Muscle of arm (tissue), 12 donors: ENCODE measurements around the gene TNFRSF1A. TPM values are rescaled to one million over a fixed set of nuclear protein-coding genes. Genes with fewer than 3 reads are reported as not detected.
A peak's percentile ranks its signal among the peaks of the same experiment; 100 is the strongest.

Experiments used
- DNase-seq: peaks from one replicate; pipeline ENCODE4 v3.0.0-alpha.2; 2013
- polyA plus RNA-seq, 12 donors: library from polyadenylated mRNA; unstranded; fragments of 120-200 nt; gene quantifications; one replicate each; pipeline ENCODE4 v1.2.1, GENCODE V29; 2013; ENCODE audit not compliant: insufficient read length in 12 of 12

Gene TNFRSF1A
- polyA plus RNA-seq, 12 donors: 58.7 to 132 (median 70.6) TPM; not detected in 1

DNA sequence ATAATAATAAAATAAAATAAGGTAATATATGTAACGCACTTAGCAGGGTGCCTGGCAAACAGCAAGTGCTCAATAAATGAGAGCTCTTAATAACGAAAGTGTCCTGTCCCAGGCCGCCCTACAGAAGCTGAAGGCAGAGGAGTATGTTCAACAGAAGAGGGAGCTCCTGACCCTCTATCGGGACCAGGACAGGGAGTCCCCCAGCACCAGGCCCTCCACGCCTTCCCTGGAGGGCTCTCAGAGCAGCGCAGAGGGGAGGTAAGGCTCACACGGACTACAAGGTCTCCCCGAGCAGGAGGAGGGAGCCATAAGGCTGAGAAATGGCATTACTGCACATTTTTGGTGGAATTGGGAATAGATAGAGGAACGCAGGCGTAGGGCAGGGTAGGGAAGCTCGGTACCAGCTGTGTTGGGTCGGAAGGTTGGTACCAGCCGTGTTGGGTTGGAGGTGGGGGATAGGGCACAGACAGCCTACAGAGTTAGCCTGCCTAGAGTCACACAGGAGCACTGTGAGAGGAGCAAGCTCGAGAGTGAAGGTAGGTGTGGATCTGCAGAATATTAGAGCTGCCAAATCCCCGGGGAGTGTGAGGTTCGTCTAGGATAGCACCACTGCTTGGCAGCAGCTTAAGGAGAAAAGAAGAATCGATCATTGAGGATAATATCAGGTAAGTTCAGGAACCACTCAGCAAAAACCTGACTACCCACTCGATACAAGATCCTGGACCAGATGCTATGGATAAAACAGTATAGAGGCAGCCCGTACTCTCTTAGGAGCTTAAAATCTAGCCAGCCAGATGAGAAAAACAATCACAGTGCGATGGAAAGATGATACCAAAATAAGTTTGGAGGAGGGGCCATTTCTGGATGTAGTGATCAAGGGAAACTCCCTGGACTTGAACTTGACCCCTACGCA, 15.3 kb downstream of the TNFRSF1A start:
- DNase-seq: peak; percentile 57

DNA sequence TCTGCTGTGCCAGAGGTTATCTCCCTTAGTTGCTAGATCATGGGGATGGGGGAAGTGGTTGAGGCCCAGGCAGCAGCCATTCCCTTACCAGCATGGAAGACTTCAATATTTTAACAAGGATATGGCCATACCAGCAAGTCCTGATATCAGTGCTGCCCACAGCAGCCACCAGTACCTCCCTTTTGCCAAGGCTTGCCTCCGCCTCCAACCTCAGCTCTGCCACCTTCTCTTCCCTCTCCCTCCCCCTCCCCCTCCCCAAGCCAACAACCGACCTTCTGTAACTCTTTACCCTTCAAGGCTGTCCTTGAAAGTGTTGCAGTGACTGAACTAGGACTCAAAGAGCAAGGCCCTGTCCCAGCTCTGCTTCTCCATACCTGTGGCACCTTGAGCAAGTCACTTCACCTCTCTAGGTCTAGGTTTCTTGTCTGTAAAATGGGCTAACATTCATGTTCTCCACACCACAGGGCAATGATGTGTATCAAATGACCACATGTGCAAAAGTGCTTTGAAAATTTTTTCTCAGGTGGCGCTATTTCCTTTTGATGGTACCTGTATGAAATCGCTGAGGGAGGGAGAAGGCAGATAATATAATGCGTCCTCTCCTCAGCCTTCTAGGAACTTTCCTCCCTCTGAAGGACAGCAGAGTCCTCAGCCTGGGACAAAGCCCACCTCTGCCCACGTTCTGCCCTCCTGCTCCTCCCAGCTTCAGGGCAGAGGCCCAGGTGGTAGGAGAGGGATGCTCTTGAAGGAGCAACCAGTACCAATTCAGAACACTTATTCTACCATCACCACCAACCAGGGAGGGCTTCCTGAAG, 16.7 kb downstream of the TNFRSF1A start:
- no peak for DNase-seq

DNA sequence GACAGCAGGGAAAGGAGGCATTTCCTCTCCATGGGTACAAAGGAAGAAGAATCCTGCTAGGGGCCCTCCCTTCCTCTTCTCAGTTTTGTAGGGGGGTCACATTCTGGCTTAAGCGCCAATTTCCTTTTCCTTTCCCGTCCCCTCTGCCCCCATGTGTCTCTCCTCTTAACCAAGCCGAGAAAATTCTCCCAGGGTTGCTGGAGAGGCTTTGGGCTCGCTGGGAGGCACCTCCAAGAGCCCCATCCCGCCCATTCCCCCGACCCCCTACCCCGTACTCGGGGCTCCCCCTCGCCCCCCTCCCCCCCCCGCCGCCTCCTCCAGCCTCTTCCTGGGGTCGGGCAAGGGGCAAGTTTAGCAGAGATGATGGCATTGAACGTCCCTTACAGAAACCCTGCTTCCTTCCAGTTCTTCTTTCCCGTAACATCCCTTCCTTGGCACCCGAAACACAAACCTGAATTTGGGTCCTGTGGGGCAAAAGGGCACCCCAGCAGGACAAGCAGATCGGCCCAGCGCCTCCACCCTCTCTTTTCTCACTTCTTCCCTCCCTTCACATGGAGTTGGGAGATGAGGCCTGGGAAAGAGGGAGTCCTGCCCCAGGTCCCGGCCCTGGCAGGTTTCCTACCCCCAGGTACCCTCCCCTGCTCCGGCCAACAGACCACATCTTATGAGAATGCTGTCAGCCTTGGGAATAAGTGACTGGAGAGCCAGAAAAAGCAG, 17.7 kb downstream of the TNFRSF1A start:
- no peak for DNase-seq

DNA sequence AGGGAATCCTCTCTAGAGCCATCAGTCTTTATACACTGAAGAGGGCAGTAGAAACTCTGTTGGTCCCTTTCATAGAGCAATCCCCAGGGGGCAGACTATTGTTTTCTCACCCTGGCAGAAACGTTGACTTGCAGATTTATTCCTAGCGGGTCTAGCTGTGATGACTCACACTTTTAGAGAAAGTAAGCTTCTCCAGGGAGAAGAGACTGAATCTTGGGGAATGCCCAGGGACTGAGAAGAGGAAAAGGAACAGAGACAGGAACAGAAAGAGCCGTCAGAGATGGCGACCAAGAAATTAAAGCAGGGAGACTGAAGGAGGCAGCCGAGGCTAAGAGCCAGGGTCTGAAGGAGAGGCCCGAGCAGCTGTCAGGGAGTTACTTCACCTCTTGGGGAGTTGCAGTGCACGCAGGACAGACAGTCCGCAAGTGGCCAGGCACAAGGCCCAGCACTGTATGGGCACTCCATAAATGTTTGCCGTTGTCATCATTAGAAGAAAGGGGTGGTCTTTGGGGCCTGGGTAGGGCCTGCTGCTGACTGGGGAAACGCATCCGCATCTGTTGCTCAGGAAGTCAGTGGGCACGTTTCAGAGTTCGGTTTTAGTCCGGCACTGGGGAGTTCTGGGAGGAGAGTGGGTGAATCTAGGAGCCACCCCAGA, 18.4 kb downstream of the TNFRSF1A start:
- peak; percentile 50 for DNase-seq

DNA sequence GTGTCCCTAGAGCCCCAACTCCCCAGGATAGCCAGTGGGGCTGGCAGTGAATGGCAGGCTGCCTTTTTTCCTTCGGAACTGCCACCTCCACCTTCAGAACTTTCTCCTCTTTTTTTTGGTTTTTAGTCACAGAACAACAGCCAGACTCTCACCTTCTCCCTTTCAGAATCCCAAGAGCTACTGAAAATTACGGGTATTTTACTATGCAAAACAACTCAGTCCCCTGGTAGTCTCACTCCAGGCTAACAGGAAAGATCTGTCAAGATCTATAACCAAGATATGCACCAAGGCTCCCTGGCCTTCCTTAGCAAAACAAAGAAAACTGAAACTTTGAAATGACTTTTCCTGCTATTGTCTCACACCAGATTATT, 18.9 kb downstream of the TNFRSF1A start:
- no peak for DNase-seq

DNA sequence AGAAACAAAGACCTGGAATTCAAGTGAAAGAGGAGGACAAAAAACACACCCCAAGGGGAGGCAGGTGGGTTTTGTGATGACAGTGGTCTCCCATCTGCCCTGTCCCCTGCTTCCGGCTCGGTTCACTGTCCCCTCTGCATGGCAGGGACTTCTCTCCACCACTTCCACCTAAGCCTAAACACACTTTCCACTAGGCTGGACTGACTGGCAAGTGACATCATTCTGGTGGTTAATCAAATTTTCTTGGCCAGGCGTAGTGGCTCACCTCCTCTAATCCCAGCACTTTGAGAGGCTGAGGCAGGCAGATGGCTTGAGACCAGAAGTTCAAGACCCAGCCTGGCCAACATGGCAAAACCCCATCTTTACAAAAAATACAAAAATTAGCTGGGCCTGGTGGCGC, 19.5 kb downstream of the TNFRSF1A start:
- no peak for DNase-seq

DNA sequence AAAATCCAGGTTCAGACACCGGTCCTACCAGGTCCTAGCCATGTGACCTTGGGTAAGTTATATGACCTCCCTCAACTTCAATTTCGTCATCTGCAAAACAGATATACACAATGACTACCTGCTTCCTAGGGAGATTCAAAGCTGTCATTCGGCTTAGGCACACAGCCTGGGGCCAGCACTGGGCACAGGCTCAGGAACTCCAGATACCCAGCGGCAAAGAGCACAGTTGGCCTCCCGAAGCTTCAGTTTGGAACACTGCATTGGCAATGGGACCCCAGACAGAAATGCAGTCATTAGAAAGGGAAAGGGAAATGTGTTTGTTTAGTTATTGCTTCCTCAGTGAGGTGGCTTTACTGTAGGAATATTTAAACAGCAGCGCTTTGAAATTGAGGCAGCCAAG, 20.0 kb downstream of the TNFRSF1A start:
- DNase-seq: no peak

DNA sequence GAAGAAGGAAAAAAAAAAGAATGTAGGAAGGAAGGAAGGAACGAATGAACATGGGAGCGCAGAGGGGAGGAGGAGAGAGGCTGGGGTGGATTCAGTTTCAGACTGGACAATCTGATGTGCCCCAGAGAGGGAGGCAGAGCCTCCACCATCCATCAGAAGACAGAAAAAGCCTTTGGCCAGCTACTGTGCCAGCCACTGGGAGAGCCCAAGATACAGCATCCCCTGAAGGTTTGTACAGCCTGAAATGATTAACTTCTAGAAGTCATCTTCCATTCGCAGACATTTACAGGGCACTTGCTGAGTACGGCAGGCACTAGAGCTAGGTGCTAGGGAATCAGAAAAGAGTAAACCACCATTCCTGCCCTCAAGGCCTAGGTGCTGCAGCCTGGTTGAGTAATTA, 22.4 kb downstream of the TNFRSF1A start:
- no peak for DNase-seq

DNA sequence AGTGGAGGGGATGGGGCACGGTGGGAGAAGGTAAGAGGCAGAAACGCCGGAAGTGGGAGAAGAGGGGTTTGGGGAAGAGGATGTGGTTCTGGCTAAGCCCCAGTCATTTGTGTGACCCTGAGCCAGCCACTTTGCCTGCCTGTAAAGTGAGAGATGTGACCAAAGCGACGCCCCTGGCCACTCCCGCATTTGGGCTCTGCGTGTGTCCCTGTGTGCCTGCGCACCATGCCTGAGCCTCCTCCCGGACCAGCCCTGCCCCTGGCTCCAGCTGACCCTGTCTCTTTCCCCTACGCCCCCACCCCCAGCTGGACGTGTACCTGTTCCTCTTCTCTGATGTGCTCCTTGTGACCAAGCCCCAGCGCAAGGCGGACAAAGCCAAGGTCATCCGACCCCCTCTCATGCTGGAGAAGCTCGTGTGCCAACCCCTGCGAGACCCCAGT, 23.4 kb downstream of the TNFRSF1A start:
- DNase-seq: no peak

DNA sequence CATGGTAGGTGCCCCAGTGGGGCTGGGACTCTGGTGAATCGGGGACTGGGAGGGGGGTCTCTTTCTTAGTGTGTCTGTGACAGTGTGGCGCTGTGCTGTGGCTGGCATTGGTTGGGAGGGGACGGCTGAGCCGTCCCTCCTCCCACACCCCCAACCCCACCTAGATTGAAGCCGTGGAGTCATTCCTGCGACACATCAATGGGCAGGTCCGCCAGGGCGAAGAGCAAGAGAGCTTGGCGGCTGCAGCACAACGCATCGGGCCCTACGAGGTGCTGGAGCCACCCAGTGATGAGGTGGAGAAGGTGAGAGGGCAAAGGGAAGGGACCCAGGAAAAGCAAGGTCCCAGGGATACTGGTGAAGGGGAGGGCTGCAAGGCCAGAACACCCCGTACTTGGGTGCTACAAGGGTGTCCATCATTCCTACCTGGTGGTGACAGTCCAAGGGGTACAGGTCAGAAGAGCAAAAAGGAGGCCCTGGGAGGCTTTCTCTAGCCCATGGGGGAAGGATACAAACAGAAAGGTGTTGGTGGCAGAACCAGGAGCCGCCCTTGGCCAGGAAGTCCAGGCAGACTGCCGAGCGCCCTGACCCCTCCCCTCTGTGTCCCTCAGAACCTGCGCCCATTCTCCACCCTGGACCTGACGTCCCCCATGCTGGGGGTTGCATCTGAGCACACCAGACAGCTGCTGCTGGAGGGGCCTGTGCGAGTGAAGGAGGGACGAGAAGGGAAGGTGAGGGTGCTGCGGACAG, 24.0 kb downstream of the TNFRSF1A start:
- no peak for DNase-seq

DNA sequence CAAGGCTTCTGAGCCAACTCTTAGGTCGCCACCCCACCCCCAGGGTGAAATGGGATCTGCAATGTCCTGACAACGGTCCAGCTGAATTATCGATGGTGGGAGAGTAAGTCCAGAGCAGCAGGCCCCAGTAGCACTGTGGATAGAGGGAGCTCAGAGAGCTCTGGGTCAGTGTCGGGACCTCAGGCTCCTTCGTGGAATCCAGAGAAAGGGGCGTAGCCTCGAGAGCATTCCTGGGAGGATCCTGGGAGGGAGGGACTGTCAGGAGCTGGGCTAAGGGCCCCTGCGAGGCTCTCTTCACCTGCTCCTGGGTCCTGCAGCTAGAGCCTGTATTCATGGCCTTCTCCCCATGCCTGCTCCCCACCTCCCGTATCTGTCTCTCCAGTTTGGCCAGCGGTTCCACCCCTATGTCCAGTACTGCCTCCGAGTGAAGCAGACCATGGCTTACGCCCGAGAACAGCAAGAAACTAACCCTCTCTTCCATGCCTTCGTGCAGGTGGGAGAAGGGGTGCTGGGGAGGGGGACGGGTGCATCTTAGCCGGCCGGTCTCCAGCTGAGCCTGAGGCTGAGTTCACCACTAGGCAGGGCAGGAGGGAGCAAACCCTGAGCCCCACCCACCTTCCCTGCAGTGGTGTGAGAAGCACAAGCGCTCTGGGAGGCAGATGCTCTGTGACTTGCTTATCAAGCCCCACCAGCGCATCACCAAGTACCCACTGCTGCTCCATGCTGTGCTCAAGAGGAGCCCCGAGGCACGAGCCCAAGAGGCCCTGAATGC, 24.8 kb downstream of the TNFRSF1A start:
- no peak for DNase-seq

DNA sequence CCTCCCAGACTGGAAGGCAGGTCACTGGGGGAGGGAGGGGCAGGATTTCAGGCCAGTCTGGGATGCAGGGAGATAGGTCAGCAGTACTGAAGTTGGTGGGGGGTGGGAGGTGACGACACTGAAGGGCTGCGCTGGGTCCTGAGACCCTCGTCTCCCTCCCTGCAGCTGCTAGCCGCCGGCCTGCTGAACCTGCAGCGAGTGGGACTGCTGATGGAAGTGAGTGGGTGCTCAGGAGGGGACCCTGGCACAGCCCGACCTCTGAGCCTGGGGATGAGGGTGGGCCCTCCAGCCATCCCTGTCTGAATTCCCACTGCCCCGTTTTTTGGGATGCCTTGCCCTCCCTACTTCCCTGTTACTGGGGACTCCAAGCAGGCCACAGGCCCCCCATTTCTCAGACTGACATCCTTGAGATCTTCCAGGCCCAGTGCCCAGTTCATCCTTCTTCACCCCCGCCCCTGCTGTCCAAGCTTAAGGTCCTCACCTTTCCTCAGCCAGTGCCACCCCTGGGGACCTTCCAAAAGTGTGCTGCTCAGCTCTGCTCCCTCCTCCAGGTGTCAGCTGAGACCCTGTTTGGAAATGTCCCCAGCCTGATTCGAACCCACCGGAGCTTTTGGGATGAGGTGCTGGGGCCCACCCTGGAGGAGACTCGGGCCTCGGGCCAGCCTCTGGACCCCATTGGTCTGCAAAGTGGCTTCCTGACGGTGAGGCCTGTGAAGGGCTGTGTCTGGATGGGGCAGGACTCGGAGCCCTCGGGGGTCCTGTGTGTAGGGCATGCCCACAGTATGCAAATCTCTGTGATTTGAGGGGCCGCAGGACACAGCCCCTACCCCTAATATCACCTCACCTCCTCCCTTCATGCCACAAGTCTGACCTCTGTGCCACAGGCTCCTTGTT, 25.9 kb downstream of the TNFRSF1A start:
- DNase-seq: no peak

DNA sequence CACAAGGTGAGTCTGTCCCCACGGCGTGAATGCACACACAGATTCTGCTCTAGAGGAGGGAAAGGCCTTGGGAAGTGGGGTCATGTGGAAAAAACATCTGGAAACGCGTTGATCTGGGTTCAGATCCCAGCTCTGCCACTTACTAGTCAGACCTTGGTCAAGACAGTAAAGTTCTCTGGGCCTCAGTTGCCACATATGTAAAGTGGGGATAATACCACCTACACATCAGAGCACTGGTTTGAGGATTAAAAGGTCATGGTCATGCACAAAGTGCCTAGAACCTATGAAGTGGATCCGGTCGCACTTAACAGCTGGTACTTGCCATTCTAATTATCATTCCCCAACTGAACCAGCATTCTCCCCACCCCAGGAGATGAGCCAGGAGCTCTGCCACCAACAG, 26.7 kb downstream of the TNFRSF1A start:
- no peak for DNase-seq

DNA sequence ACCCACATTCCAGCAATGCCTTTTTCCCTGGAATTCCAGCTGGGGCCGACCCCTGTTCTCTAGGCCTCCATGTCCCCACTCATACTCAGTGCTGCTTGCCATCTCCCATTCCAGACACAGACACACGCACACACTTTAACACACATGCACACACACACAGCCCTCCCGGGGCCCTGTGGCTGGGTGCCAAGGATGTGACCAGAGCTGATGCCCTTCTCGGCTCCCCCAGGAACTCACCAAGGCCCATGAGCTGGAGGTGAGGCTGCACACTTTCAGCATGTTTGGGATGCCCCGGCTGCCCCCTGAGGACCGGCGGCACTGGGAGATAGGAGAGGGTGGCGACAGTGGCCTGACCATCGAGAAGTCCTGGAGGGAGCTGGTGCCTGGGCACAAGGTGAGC, 27.1 kb downstream of the TNFRSF1A start:
- no peak for DNase-seq

DNA sequence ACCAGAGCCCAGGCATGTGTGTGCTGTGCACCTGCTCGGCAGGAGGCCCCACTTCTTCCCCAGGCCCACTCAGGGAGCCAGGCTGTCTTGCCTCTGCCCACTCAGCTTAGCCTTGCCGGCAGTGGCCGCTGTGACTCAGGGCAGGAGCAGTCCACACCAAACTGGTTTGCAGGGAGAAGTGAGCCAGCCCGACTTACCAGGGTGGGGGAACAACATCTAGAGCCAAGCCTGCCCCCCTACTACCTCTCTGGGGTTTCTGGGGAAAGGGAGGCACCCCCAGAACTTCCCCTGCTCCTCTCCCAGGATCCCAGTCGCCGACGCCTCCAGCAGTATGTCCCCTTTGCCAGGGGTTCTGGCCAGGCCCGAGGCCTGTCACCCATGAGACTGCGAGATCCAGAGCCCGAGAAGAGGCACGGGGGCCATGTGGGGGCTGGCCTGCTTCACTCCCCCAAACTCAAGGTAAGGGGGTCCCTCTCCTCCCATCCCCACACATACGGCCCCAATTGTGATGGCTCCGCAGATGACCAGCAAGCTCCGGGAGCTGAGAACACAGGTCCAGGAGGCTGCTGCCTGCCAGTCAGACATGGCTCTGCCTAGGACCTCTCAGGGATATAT, 28.4 kb downstream of the TNFRSF1A start:
- no peak for DNase-seq

DNA sequence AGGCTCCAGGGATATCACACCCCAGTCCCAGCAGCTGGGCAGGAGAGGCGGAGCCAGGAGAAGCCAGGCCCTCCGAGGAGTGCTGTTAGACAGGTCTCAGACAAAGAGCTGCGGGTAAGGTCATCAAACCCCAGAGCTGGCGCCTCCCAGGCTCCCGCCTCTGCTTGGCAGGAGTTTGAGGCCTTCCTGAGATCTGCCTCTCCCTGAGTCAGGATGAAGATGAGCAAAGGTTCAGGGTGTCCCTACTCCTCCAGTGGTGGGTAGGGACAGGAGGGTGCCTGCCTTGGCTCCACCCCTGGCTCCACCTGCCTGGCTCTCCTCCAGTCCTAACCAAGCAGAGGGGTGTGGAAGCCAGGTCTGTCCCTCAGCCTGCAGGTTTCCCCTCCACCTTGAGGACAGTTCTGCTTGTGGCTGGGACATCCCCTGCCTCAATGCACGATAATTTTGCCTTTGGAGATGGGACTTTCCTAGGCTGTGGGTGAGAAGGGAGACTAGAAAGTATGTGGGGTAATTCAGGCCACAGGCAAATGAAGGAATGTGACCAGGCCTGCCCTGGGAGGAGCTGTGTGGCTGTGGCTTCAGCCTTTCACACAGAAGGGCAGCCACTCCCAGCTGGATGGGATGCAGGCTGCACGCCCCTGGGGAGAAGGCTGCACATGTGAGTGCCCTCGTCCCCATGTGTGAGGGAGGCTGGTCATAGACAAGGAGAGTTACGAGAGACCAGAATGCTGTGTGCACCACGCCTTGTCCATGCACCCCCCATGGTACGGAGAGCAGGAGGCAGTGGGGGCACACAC, 29.1 kb downstream of the TNFRSF1A start:
- DNase-seq: no peak

DNA sequence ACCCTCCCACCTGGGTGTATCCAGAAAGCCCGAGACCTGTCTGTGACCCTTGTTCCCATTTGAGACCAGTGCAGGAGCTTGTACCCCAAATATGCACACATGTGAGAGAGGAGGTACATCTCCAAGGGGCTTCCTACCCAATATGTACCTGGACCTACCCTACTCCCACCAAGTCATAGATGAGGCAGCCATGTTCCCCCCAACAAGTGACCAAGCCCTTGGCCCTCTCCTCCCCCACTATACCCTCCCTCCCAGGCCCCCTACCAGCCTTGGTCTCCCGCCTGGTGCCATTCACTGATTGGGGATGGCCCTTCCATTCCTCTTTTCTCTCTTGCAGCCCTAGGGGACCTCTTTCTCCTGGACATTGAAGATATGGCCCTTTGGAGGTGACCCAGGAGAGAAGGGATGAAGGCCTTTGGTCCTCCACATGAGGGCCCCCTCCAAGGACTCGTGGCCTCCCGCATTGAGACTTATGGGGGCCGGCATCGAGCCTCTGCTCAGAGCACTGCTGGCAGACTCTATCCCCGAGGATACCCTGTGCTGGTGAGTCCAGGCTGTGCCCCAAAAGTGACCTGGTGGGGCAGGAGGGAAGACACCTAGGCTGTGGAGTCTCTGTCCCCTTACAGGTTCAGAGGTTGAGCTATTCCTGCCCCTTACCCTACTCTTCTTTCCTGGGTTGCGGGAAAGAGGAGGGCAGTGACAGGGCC, 29.9 kb downstream of the TNFRSF1A start:
- no peak for DNase-seq
